Nephron progenitor cell (in vitro differentiated cells): ENCODE measurements around the gene TRIM29.

Experiments used
- DNase-seq: peaks from one replicate; pipeline ENCODE4 v3.0.0; 2021
- H3K27ac Mint-ChIP-seq: 2 replicates; pipeline ENCODE4 v1.8.0; 2021; ENCODE audit warnings: mild to moderate bottlenecking, moderate library complexity, mixed read lengths
- H3K27me3 Mint-ChIP-seq: 2 replicates; pipeline ENCODE4 v1.8.0; 2021; ENCODE audit warnings: mild to moderate bottlenecking, low read depth, mixed read lengths; ENCODE audit not compliant: poor library complexity
- H3K36me3 Mint-ChIP-seq: 2 replicates; pipeline ENCODE4 v1.8.0; 2021; ENCODE audit warnings: low read depth, mixed read lengths
- H3K4me1 Mint-ChIP-seq: 2 replicates; pipeline ENCODE4 v1.8.0; 2021; ENCODE audit warnings: mixed read lengths
- H3K4me3 Mint-ChIP-seq: 2 replicates; pipeline ENCODE4 v1.8.0; 2021; ENCODE audit warnings: mild to moderate bottlenecking, moderate library complexity, mixed read lengths
- H3K9me3 Mint-ChIP-seq: 2 replicates; pipeline ENCODE4 v1.8.0; 2021; ENCODE audit warnings: mild to moderate bottlenecking, moderate library complexity, mixed read lengths
- CTCF ChIP-seq: fragments of 200-600 bp; sonication (generic); IDR thresholded peaks from 2 replicates; pipeline ENCODE4 v1.5.0; 2021; ENCODE audit warnings: antibody characterized with exemption

The TRIM29 gene

GRCh38 chr11:120108154-120108784, 29.6 kb downstream of the TRIM29 start:
- H3K27me3 Mint-ChIP-seq: peaks cover 52% of the 10 kb centered on the region
- no peaks in the 10 kb centered on the region for H3K36me3 Mint-ChIP-seq
- peak; percentile 100 for TF ChIP-seq CTCF
- DNase-seq: peak; percentile 88
- H3K27ac Mint-ChIP-seq: no peak overlapping the region
- no peak overlapping the region for H3K4me3 Mint-ChIP-seq
- H3K9me3 Mint-ChIP-seq: peaks cover 8% of the 10 kb centered on the region
- no peaks in the 10 kb centered on the region for H3K4me1 Mint-ChIP-seq

GRCh38 chr11:120107692-120108091, 30.2 kb downstream of the TRIM29 start:
- Mint-ChIP-seq H3K36me3 (no peaks in the 10 kb centered on the region), H3K27me3 (peaks cover 47% of the 10 kb centered on the region), H3K27ac (no peak overlapping the region), H3K4me3 (no peak overlapping the region), H3K9me3 (peaks cover 8% of the 10 kb centered on the region), H3K4me1 (peaks cover 5% of the 10 kb centered on the region)
- no peak for TF ChIP-seq CTCF
- no peak for DNase-seq

- Mint-ChIP-seq H3K9me3 (peaks cover 11% of the 10 kb centered on the region), H3K4me3 (no peak overlapping the region), H3K27ac (no peak overlapping the region), H3K27me3 (peaks cover 39% of the 10 kb centered on the region), H3K4me1 (peaks cover 14% of the 10 kb centered on the region), H3K36me3 (no peaks in the 10 kb centered on the region)
- no peak for DNase-seq
- TF ChIP-seq CTCF: no peak
Observed at GRCh38 chr11:120106354-120107150, 31.4 kb downstream of the TRIM29 start.

- no peak overlapping the region for H3K27ac Mint-ChIP-seq
- H3K9me3 Mint-ChIP-seq: peaks cover 11% of the 10 kb centered on the region
- TF ChIP-seq CTCF: no peak
- no peak overlapping the region for H3K4me3 Mint-ChIP-seq
- H3K36me3 Mint-ChIP-seq: no peaks in the 10 kb centered on the region
- peaks cover 29% of the 10 kb centered on the region for H3K27me3 Mint-ChIP-seq
- peaks cover 14% of the 10 kb centered on the region for H3K4me1 Mint-ChIP-seq
- DNase-seq: no peak
Observed at GRCh38 chr11:120105576-120105975, 32.3 kb downstream of the TRIM29 start.

GRCh38 chr11:120104041-120104565, 33.8 kb downstream of the TRIM29 start:
- no peaks in the 10 kb centered on the region for H3K36me3 Mint-ChIP-seq

More at GRCh38 chr11:120104041-120104565, 33.8 kb downstream of the TRIM29 start:
- no peak for TF ChIP-seq CTCF
- Mint-ChIP-seq H3K4me3 (no peak overlapping the region), H3K4me1 (peaks cover 23% of the 10 kb centered on the region), H3K27me3 (peaks cover 22% of the 10 kb centered on the region), H3K9me3 (peaks cover 11% of the 10 kb centered on the region), H3K27ac (no peak overlapping the region)
- no peak for DNase-seq
